Measurements from ENCODE around the gene ATP8A2. TPM values are rescaled to one million over a fixed set of nuclear protein-coding genes. Genes with fewer than 3 reads are reported as not detected.

ATP8A2 gene
- total RNA-seq, 1 experiment from 2014 or later: not detected

DNA sequence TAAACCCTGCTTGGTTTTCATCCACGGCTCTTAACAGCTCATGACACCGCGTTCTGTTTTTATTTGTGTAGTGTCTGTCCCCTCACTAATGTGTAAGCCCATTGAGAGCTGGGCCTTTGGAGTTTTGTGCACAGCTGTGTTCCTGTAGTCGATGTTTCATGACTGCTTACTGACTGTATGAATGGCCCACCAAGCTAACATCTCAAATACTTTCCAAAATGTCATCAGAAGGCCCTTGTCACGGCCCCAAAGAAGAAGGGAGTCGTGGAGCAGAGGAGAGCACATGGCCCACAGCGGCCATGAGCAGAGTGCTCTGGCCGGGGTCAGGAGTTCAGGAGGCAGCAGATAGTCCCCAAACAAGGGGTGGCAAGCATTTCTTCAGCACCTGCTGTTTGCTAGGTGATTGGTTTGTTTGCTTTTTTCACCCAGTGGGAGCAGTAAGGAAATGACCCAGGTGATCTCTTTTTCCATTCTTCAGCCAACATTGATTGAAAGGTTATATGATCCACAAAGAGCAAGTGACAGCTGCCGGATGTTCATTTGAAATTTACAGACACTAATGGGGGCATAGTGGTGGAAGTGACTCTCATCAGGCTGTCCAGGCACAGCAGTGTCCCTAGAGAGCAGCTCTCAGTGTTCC, 315.2 kb downstream of the ATP8A2 start:
- CTCF ChIA-PET: no interaction called here
- DNase-seq (ENCODE audit: low read depth, low spot score) (no peak), ATAC-seq (no peak)
- TF ChIP-seq TCF7L2 (IDR thresholded peaks at IDR 0.05; ENCODE audit: low read depth, low read length) (no peak), REST (IDR thresholded peaks at IDR 0.05; ENCODE audit: insufficient read depth in 1 of 2, low read depth in 2 of 2, low read length in 1 of 2) (no peak), CTCF (IDR thresholded peaks at IDR 0.05) (no peak), SIN3A (IDR thresholded peaks at IDR 0.05; ENCODE audit: borderline replicate concordance, insufficient read depth, low read depth, low read length) (no peak), POLR2AphosphoS5 (IDR thresholded peaks at IDR 0.05; ENCODE audit: low read depth, low read length) (no peak)
- H3K9me3 ChIP-seq (ENCODE audit: control insufficient read depth, insufficient read depth, low read depth, low read length): no peaks in the 10 kb centered on the region
- H3K27me3 ChIP-seq (ENCODE audit: control insufficient read depth, insufficient read depth, low read length): no peaks in the 10 kb centered on the region
- in situ Hi-C loops (cut with HindIII; ENCODE audit: low pct_unique_long_range_greater_than_20kb, low sequenced_read_pairs) (no loop called here), intact Hi-C loops (cut with micrococcal nuclease; ENCODE audit: unreplicated experiment) (no loop called here)
- H3K27ac ChIP-seq (ENCODE audit: low read length): no peak overlapping the region
- no peak overlapping the region for H3K4me3 ChIP-seq (ENCODE audit: low read depth in 2 of 2, low read length in 2 of 2)
- no peaks in the 10 kb centered on the region for H3K4me1 ChIP-seq (ENCODE audit: control insufficient read depth, insufficient read depth, low read length)
- no TSS peak for BruUV-seq (replicated peaks)
- POLR2A ChIA-PET: no interaction called here
- no peaks in the 10 kb centered on the region for H3K36me3 ChIP-seq (ENCODE audit: control insufficient read depth, insufficient read depth, low read length)

DNA sequence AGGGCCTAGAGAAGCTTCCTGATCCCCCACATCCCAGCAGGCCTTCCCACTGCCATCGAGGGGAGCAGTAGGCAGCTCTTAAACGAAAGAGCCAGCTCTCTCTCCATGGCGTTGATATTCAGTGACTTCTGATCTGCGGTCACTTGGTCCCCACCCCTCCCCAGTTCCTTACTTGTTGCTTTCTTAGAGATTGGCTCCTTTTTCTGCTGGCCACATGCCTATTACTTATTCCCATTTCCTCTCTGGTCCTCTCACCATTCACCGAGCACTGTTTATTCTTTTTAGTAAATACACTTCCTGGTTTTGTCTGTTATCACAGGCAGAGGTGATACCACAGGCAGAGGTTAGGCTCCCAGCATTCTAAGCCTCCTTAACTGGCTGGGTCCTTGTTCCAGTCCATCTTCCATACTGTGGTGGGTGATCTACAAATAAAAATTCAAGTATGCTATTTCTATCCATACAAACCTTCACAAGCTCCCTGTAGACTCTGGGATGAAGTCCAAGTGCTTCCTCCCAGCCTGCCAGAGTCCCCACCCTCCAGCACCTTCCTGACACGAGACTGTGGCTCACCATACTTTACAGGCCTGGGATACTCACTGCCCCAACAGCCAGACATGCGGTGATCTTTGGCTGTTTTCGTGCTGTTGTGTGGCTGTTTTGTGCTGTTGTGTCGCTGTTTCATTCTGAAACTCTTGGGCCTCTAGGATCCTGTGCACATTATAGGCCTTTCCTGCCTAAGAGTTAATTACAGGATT, 315.9 kb downstream of the ATP8A2 start:
- TF ChIP-seq TCF7L2 (IDR thresholded peaks at IDR 0.05; ENCODE audit: low read depth, low read length): no peak
- no peak for TF ChIP-seq REST (IDR thresholded peaks at IDR 0.05; ENCODE audit: insufficient read depth in 1 of 2, low read depth in 2 of 2, low read length in 1 of 2)
- TF ChIP-seq POLR2AphosphoS5 (IDR thresholded peaks at IDR 0.05; ENCODE audit: low read depth, low read length): no peak
- no peak for TF ChIP-seq SIN3A (IDR thresholded peaks at IDR 0.05; ENCODE audit: borderline replicate concordance, insufficient read depth, low read depth, low read length)
- TF ChIP-seq CTCF (IDR thresholded peaks at IDR 0.05): no peak
- POLR2A ChIA-PET: no interaction called here
- BruUV-seq (replicated peaks): no TSS peak
- DNase-seq (ENCODE audit: low read depth, low spot score) (no peak), ATAC-seq (no peak)
- H3K36me3 ChIP-seq (ENCODE audit: control insufficient read depth, insufficient read depth, low read length): no peaks in the 10 kb centered on the region
- in situ Hi-C loops (cut with HindIII; ENCODE audit: low pct_unique_long_range_greater_than_20kb, low sequenced_read_pairs): no loop called here
- CTCF ChIA-PET: no interaction called here
- H3K27ac ChIP-seq (ENCODE audit: low read length): no peak overlapping the region
- H3K4me3 ChIP-seq (ENCODE audit: low read depth in 2 of 2, low read length in 2 of 2): no peak overlapping the region
- no peaks in the 10 kb centered on the region for H3K27me3 ChIP-seq (ENCODE audit: control insufficient read depth, insufficient read depth, low read length)
- H3K4me1 ChIP-seq (ENCODE audit: control insufficient read depth, insufficient read depth, low read length): no peaks in the 10 kb centered on the region
- H3K9me3 ChIP-seq (ENCODE audit: control insufficient read depth, insufficient read depth, low read depth, low read length): no peaks in the 10 kb centered on the region
- intact Hi-C loops (cut with micrococcal nuclease; ENCODE audit: unreplicated experiment): no loop called here

Measured in Panc1 (cell line).